ENCODE measurements around the gene MACF1.

The MACF1 gene

GRCh38 chr1:39397487-39397886 lies 193.0 kb downstream of the MACF1 start:
- DNase-seq = no peak

DNA sequence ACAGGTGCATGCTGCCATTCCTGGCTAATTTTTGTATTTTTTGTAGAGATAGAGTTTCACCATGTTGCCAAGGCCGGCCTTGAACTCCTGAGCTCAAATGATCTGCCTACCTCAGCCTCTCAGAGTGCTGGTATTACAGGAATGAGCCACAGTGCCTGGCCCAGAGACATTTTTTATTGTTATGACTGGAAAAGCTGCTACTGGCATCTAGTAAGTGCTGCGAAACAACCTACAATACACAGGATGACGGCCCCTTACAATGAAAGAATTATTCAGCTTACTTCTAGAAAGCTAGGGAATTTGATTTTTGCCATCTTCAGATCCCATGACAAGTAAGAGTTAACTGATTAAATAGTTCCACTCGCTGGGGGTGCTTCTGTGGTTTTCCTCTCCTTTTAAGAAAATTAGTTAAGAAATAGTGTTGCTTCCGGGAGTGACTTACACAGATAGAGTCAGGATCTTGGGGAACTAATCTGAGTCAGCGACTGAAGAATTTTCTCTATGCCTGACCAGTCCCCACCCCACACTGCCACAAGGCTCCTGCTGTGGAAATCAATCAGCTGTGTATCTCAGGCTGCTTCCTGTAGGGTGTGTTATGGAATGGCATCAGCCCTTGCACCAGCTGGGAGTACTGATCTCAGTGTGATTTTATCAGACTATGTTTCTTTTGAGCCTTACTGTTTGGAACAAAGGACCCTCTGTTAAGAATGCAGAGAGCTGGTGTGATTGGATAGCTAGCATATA lies 194.0 kb downstream of the MACF1 start:
- DNase-seq = peak; percentile 41 to 50

DNA sequence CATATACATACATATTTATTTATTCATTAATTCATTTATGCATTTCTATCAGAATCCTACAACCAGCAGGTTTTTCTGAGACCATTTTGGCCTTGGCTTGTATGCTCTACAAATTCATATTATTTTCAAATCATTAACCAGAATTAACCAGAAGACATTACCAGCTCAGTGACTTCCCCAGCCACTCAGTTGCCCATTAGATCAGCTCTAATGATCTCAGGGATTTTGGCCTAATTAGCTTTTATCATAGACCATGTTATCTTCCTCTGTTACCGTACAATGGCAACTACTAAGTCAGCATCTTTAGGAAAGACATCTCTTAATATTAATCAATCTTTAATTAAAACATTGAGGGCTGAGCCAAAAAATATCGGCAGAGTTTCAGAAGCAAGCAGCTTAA lies 196.6 kb downstream of the MACF1 start:
- no peak for DNase-seq

- DNase-seq = no peak
Observed at GRCh38 chr1:39404876-39405275, 200.4 kb downstream of the MACF1 start.

GRCh38 chr1:39405358-39405757 lies 200.9 kb downstream of the MACF1 start:
- DNase-seq = no peak

DNA sequence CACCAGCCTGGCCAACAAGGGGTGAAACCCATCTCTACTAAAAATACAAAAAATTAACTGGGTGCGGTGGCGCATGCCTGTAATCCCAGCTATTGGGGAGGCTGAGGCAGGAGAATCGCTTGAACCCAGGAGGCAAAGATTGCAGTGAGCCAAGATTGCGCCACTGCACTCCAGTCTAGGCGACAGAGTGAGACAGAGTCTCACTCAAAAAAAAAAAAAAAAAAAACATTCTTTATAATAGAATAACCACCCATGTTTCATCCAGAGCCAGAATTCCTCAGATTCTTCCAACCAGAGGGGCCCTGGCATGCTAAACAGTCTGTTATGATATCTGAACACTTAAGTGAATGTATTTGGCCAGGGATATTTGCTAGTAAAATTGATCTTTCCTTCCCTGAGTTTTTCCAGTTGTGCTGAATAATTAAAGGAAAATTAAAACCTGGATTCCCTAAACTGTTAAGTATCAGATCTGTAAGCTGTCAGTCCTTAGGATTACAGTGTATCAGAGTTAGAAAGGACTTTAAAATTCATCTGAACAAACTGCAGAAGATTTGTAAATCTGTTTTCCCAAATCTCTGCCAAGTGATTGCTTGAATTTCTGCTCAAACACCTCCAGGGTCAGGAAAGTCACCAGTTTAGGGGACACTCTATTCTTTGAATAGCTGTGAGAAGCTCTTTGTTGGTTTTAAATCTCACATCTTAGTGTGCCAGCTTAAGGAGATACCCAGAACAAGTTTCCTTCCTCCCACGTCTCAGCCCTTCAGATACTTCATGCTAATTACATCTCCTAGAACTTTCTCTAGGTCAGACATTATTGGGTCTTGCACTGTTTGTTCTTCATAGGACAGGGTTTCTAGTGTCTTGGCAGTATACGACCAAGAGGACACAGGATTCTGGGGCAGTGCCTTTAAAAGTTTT lies 202.3 kb downstream of the MACF1 start:
- no peak for DNase-seq

DNA sequence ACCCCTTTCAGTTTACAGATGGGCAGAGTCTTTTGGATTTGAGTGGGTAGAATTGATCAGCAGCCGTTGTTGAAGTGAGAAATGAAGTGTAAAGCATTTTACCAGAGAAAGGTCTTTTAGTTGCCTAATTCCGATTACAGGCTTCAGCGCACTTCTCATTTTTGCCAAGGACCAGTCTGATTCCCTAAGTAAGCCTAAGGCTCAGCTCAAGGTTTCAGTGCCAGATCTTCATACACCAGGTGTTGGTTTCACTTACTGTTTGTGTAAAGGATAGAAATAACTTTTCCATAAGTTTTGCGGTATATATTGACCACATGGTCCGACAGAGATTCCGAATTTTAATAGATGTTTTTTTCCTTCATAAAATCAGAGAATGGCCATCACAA lies 203.0 kb downstream of the MACF1 start:
- no peak for DNase-seq

DNA sequence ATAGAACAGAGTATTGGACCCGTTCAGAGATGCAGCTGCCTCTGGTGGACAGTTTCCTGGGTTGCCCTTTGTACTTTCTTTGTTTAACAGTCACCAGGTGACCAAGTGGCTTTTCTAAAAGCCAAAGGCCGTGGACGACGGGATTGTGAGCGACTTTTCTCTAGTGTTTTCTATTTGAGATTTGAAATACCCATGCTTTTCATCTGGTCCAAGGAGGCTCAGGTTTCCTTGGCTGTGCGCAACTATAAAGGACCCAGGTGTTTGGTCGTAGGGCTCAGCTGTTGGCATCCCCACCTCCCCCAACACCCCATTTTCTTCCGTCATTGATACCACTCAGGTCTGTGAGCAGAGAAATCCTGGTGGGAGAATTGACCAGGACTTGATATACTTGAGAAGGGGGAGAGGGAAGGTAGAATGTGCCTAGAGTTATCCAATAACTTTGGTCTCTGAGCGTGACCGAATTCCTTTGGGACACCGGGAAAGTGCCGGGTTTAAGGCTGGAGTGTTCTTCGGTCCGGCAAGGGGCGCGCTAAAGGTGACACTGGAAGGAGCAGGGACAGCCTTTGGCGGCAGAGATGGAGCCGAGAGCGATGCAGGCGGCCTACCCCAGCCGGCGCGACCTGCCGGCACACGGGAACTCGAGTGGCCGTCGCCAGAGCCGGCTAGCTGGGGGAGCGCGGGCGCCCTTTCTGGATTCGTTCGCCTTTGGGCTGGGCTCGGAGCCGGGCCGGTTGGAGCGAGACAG lies 203.6 kb downstream of the MACF1 start:
- no peak for DNase-seq

GRCh38 chr1:39408641-39409054 lies 204.2 kb downstream of the MACF1 start:
- peak; percentile 87 to 89 for DNase-seq

GRCh38 chr1:39409055-39409816 lies 204.7 kb downstream of the MACF1 start:
- DNase-seq = no peak

GRCh38 chr1:39410915-39411436 lies 206.5 kb downstream of the MACF1 start:
- DNase-seq = peak; percentile 66 to 70

- DNase-seq = no peak
Observed at GRCh38 chr1:39411526-39412478, 207.3 kb downstream of the MACF1 start.

DNA sequence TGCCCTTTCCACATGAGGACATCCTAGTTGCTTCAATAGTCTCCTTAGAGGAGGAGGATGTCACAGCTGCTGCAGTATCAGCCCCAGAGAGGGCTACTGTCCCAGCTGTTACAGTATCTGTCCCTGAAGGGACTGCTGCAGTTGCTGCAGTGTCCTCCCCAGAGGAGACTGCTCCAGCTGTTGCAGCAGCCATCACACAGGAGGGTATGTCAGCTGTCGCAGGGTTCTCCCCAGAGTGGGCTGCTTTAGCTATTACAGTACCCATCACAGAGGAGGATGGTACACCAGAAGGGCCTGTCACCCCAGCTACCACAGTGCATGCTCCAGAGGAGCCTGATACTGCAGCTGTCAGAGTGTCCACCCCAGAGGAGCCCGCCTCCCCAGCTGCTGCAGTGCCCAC lies 208.4 kb downstream of the MACF1 start:
- no peak for DNase-seq

- no peak for DNase-seq
Observed at GRCh38 chr1:39413902-39414528, 209.5 kb downstream of the MACF1 start.

DNA sequence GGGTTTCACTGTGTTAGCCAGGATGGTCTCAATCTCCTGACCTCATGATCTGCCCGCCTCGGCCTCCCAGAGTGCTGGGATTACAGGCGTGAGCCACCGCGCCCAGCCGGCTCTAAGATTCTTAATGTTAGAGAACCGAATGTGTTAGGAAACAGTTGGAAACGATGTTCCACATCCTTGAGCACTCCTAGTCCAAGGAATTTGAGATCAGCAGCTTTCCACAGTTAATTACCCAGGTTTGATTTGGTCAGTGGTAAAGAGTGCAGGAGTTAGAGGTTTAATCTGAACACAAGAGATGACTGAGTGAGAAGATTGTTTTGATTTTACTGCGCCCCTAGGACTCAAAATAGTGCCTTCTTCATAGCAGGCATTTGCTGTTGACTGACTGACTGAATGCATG lies 211.1 kb downstream of the MACF1 start:
- DNase-seq = no peak

DNA sequence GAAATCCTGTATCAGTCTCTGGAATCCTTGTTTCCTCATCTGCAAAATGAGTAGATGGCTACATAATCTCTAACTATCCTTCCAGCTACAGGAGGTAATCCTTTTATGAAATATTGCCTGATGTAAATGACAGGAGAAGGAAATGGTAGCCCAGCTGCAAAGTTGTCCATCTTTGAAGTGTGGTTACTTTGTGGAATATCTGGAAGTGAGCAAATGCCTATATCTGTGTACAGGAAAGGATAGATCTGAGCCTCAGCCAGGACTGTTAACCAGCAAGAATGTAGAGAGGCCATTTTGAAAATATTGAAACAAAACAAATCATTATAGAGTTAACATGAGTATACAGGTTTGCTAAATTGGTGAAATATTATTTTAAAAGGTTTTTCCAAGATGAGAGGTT lies 212.1 kb downstream of the MACF1 start:
- no peak for DNase-seq

DNA sequence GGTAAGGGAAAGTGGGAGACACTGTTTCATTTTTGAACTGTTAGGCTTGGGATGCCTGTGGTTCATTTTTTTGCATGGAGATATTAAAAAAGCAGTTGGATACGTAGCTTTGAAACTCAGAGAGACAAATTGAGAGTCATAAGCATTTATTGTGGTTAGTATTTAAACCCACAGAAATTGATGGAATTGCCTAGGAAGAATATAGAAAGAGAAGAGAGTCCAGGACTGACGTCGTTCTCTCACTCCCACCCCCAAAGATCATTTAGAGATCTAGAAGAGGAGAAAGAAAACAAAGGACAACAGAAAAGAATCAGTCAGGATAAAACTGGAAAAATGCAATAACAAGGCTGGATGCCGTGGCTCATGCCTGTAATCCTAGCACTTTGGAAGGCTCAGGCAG lies 213.7 kb downstream of the MACF1 start:
- DNase-seq = no peak

- DNase-seq = no peak
Observed at GRCh38 chr1:39420493-39420892, 216.0 kb downstream of the MACF1 start.

- no peak for DNase-seq
Observed at GRCh38 chr1:39422614-39423013, 218.1 kb downstream of the MACF1 start.

GRCh38 chr1:39425151-39425550 lies 220.7 kb downstream of the MACF1 start:
- no peak for DNase-seq

DNA sequence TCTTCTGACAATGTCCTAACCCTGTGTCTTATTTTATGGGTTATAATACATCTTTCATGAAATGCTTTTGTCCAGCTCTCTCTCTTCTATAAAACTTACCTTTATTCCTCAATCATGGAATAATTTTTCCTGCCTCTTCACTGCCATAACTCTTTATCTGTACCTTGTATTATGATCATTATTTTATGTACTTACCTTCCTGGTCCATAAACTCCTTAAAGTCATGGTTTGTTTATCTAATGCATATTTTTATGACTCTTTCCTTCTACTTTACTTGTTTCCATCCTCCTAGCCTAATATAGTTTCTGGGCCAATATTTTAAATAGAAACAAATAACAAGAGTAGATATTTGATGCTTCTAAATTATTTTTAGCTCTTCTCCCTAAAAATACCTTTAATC lies 221.1 kb downstream of the MACF1 start:
- no peak for DNase-seq

Measured in activated T-cell treated with anti-CD3 and anti-CD28 coated beads, Interleukin-2, amount 50 U/mL, for 48 hours (primary cell).